HG02763 (cell line): ENCODE data around the gene DLST.
A peak's percentile ranks its signal among the peaks of the same experiment; 100 is the strongest.

Source experiments
- ATAC-seq: cut with Tn5 transposase; IDR thresholded peaks from one replicate; pipeline ENCODE4 v1.9.1; 2021; ENCODE audit warnings: mild to moderate bottlenecking, moderate library complexity; ENCODE audit not compliant: unreplicated experiment

The DLST gene

DNA sequence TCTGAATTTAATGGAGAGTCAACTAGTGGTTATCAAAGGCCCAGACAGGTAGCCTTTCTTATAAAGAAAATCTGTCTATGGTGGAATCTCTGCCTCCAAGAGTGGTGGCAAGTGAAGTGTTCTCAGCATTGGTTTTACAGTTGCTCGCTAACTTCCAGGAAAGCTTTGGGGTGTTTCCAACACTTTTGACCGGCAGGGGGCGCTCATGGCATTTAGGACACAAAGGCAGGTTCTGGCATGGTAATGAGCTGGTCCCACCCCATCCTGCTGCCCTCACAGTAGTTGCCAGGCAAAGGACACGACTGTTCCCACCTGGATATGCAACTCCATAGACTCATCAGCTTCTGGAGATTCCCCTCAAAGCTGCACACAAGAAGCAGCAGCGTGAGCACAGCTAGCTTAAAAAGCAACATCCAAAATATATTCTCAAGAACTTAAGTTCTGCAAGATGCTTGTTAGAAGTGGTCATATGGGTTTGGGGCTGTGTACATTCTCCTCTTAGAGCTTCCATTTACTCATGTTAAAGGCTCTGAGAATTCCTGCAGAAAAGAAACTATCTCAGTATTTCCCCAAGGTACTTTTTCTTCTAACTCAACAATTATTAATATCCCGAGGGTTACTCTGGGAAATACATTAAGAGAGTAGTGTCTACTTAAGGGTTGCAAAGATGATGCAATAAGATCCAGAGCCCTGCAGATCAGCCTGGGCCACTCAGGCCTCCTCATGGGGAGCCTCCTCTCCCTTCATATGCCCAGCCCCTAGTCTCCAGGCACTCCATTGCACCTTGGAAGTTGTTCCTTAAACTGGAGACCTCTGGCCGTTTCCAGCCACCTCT lies 20.6 kb upstream of the DLST start:
- ATAC-seq: no peak

DNA sequence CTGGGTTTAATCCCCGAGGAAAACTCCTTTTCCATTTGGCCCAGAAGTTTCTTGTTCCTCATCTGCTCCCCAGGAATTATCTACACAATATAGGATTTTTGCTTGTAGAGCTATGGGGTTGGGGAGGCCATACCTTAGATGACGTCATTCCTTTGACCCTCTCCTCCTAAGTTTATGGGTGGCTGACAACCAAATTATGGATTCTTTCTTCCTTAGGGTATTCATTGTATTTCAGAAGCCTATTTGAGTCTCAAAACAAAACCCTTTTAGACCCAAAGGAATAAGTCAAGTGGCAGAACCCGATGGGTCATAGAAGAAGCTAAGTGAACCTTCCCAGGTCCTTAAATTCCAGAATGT lies 20.0 kb upstream of the DLST start:
- no peak for ATAC-seq

DNA sequence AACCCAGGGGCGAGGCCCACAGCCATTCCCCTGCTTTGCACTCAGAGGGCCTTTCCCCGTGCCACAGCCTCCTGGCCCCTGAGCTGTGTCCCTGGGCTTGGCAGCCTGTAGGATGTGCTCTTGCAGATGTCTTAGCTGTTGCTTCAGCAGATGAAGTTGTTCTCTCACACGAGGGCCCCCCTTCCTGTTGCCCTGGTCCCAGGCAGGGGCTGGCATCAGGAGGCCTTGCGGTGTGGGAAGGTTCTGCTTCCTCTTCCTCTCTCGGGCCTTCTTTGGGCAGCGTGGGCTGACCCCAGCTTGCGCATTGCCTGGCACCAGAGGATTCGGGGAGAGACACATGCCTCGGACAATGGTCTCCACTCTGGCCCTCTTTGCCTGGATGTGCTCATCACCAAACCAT lies 18.4 kb upstream of the DLST start:
- ATAC-seq: no peak

DNA sequence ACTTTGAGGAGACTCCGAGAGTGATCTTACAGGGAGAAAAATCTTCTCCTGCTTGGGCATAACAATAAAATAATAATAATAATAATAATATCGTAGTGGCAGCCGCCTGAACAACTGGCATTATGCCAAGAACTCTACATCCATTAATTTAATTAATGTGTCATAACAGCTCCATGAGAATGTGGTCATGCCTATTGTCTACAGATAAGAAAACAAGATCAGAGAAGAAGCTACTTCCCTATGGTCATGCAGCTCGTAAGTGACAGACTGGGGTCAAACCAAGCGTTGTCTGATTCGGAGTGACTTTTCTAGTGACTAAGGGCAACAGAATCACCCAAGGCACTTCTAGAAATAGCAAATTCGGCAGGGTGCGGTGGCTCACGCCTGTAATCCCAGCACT lies 17.5 kb upstream of the DLST start:
- ATAC-seq: no peak

DNA sequence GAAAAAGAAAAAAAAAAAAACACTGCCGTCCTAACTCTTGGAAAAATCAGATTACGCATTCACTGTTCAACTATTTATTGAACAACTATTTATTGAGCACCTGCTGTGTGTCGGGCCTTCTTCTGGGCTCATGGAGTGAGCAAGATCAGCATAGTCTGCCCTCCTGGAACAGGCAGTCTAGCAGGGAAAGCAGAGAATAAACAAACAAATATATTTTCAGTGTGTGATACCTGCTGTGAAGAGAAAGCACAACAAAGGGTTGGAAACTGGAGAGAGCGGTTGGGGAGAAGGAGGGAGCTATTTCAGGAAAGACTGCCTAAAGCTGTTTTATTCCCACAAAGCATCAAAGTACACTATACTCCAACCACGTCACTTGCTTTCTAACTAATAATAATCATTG lies 16.6 kb upstream of the DLST start:
- no peak for ATAC-seq

DNA sequence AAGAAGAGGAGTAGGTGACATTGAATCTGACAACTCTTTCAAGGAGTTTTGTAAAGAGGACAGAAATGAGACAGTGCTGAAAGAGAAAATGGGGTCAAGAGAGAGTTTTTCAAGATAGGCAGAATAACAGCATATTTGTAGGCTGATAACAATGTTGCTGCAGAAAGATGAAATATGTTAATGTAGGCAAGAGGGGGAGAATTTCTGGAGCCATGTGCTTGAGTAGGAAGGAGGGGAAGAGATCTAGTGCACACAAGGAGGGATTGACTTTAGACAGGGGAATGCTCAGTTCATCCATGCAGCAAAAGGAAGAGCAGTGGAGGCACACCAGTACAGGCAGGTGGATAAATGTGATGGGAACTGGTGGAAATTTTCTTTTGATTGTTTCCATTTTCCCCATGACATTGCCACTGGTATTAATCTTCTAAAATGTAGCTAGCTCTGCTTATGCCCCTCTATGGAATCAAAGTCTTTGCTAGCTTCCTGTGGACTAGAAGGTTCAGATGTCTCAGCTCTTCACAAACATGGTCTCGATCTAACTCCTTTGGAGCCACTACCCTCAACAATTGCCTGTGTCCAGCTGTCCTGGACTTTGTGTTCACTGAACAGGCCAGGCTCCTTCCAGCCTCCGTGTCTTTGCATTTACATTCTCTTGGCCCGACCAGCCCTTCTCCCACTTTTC lies 14.9 kb upstream of the DLST start:
- ATAC-seq: no peak

DNA sequence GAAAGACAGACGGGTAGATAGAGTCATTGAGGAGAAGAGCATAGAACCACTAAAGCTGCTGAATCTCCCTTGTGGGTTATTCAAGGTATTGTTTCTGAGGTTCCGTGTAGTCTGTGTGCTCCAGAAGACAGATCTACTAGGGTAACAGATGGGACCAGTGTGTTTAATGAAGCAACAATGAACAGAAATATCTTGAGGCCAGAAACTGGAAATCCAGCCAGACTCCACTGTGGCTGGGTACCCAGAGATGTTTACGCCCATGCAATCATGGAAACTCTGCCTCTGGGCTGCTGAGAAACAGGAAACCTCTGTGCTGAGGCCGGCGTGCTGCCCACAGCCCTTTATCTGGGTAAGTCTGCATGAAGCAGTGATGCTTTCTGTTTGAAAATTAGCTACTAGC lies 14.0 kb upstream of the DLST start:
- ATAC-seq: no peak

DNA sequence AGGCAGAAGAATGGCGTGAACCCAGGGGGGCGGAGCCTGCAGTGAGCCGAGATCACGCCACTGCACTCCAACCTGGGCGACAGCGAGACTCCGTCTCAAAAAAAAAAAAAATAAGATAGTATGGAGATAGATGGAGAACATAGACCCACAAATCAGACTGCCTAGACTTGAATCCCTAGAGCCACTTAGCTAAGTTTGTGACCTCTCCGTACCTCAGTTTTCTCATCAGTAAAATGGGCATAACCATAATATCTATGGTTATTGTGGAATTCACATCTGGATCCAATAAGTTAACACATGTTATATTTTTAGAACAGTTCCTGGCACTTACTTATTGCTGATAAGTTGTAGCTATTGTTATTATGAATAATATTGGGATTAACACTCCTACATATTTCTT lies 13.0 kb upstream of the DLST start:
- no peak for ATAC-seq

DNA sequence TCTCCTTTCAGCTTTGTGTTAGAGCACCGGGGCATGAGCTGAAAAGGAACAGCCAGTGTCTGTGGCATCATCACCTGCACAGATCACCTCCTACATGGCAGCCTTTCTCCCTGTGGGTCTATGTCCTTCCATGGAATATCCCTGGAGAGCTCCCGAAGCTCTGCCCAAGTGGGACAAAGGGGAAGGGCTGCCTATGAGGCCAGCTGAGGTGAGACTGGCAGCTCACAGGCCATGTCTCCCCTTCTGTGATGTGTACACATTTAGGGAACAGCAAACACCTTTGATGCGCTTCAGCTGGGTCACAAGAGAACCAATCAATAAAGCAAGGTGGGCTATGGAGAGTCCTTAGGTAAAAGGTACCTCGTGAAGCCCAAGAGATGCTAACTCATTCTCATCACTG lies 9.9 kb upstream of the DLST start:
- ATAC-seq: no peak

DNA sequence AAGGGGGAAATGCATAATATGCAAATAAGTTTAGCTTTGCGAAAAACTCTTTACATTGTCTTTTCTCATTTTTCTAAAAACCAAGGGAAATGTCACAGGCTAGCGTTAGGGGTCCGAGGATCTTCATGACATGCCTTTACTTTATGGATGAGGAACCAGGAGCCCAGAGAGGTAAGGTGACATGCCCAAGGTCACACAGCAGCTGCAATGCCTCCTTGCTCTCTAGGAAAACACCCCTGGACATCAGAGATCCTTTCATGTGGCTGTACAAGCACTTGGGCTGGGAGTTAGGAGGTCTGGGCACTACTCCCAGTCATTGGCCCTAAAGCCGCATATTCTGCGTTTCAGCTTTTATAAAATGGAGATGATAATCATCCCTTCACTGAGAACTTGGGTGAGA lies 6.5 kb upstream of the DLST start:
- no peak for ATAC-seq

DNA sequence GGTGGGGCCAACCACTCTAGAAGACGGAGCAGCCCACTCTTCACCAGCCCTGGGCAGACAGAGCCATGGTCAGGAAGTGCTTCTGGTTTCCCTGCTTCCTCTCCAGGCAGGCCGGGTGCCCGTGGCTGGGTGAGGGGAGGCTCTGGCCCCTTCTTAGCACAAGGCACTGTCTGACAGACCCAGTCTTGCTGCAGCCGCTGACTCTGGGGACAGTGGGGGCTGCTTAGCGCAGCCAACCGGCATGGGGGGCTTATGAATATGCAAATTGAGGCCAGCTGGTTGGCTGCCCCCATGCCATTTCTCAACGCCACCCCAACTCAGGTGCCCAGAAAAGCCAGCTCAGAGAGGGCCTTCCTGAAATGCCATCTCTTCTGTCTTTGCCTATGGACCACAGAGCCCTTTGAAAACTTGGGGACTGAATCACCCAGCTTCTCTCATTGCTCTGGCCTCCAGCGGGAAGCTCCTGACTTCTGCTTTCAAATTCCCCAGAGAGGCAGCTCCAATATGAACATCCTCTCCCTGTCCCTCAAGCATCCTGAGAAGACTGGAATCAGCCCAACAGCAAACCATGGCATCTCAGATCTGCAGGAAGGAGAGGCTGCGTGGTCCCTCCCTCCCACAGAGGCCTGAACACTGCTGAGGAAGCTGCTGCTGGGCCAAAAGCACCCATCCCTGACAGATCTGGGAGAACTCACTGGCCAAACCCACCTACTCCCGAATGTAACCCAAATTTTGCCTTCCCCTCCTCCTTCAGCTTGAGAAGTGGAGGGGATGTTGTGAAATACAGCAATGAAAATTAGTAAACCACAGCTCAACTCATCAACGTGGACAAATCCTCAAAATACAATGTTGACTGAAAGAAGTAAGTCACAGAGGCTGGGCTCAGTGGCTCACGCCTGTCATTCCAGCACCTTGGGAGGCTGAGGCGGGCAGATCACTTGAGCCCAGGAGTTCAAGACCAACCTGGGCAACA lies 5.5 kb upstream of the DLST start, which contains the start of gene PROX2:
PROX2 (minus strand) TSS at position 205 of the 973 bp plus-strand sequence. CDS start 12,311 bp downstream, outside the sequence.
- ATAC-seq: no peak

DNA sequence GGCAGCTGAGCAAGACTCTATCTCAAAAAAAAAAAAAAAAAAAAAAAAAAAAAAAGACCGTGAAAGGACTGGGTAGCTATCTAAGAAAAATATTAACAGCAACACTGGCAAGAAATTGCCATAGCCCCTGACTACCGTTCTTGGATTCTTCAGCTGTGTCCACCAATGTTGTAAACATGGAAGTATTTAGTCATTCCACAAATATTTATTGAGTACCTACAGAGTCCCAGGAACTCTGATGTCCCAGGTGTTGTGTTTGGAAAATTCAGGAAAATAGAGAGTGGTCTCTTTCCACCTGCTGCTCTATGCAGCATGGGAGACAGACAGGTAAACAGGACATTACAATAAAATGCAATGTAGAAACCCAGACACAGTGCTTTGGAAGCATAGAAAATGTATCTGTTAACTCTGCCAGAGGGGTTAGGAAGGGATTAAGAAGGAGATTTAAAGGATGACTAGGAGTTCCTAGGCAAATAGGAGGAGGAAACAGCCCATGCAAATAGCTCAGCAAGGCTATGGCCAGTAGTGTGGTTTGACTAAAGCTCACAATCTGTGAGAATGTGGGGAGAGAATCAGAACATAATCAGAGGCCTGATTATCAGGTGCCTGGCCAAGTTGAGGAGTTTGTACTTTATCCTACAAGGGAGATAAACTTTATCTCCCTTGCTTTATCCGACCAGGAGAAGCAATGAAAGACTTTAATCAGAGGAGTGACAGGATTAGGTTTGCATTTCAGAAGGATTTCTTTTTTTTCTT lies 2.1 kb upstream of the DLST start:
- ATAC-seq: no peak

DNA sequence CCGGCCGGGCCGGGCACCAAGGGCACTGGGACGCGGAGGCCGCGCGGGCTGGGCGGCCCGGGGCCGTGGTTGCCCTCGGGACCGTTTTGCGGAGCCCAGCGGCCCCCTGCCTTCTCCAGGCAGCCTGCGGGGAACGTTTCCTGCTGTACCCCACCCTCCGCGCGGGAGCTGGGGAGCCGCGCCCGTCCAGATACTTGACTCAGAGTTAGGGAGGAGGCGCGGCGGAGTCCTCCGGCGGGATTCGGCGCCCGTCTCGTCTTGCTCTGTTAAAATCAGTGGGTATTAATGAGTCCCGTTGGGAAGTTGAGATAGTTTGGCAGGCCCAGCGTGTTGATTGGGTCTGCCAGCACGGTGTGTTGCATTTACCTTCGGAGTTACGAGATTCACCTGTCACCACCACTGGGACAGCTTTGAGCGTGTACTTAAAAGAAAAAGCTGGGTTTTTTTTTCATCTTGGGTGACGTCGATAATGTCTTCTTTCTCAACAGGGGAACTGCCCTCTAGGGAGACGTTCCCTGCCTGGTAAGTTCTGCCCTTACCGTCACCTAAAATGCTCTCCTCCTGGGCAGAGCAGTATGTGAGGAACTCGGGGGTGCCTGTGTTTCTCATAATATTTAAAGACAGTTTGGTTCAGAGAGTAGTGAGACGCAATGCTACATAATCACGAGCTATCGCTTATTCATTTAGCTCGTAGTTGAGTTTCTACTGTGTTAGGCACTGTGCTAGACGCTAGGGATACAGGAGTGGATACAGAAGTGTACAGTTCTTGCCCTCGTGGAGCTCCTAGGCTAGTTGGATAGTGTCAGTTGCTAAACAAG lies 596 bp downstream of the DLST start:
- ATAC-seq: peak; percentile 32

DNA sequence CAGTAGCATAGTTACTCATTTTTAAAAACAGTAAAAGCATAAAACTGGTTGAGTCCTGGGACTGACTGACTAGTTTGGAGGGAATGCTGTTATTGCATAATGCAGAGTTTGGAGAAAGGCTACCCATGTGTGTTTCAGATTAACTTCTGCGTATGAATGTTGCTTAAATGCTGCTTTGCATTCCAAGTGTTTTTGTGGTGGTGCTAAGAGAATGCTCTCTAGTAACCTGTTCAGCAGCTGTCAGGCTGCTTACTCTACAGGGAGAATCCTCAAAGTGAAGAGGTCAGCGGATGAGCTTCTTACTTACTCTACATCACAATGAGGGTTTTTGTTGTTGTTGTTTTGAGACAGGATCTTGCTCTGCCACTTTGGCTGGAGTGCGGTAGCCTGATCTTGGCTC lies 4.3 kb downstream of the DLST start:
- no peak for ATAC-seq

DNA sequence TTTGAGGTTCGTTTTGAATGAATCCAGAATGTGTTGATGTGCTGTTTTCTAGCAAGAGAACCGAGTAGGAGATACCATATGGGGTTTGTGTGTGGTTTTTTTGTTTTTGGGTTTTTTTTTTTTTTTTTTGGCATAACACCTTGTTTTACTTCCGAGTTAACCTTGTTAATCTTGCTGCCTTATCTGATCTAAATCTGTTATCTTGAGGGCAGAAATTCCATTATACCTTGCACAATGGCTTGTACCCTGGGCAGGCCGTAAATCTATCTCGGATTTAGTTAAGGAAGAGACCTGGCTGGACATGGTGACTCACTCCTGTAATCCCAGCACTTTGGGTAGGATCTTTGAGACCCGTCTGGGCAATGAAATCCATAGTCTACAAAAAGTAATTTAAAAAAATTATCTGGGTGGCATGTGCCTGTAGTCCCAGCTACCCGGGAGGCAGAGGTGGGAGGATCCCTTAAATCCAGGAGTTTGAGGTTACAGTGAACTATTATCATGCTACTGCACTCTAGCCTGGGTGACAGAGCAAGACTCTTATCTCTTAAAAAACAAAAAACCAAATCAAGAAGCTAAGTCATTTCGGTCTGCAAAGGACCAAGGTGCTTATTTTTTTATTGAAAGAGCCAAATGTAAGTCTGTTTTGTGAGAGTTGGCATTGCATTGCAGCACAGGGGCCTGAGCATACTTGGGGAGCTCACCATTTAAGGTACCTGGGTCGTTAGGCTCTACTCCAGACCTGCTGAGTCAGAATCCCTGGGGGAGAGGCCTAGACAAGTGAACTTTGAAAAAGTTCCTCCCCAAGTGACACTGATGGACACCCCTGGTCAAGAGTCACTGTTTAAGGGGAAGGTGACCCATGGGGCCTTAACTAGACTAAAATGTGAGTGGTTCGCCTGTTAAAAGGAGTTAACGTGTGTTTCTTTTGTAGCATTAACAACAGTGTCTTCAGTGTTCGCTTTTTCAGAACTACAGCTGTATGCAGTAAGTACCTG lies 6.7 kb downstream of the DLST start:
- ATAC-seq: no peak

DNA sequence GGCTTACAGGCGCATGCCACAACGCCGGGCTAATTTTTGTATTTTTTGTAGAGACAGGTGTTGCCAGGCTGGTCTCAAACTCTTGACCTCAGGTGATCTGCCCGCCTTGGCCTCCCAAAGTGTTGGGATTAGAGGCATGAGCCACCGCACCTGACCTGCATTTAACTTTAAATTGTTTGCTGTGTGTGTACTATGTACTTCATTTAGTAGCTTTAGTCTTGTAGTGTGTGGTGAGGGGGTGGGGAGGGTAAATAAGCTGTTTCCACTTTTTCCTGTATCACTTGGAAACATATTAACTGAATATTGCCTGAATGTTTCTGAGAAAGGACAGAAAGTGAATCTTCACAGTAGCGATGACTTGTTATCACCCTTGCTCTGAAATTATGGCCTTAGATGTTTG lies 8.5 kb downstream of the DLST start:
- ATAC-seq: no peak

DNA sequence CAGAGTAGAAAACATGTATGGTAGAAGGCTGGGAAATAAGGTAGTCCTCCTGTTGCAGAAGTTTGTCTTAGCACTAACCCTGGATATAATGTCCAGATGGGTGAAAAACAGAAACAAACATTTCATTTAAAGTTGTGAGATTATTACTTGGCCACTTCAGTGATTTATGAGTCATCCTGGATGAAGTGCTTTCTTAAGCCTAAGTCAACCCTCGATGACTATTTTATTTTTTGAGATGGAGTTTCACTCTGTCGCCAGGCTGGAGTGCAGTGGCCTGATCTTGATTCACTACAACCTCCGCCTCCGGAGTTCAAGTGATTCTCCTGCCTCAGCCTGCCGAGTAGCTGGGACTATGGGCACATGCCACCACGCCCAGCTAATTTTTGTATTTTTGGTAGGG lies 10.2 kb downstream of the DLST start:
- no peak for ATAC-seq

DNA sequence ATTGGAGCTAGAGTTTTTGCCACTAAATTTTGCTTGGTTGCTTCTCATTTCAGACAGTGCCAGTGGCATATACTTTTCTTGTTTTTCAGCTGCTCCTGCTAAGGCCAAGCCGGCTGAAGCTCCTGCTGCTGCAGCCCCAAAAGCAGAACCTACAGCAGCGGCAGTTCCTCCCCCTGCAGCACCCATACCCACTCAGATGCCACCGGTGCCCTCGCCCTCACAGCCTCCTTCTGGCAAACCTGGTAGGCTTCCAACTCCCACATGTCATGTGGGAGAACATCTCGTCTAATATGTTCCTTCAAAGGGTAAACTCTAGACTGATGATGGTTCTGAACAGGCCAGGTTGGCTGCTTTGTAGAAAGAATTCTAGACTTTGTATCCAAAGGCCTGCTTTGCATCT lies 11.0 kb downstream of the DLST start:
- ATAC-seq: peak; percentile 11
